HFF-Myc (cell line): ENCODE measurements around the gene STXBP3.

Experiments
- DNase-seq: peaks from one replicate; pipeline ENCODE4 v3.0.0-alpha.2; 2011; ENCODE audit warnings: low read depth; ENCODE audit errors: extremely low read depth
- H3K4me3 ChIP-seq: replicated peaks from 2 replicates; pipeline ENCODE4 v1.5.1; 2011; ENCODE audit warnings: low read depth, mild to moderate bottlenecking, control low read depth, low read length
- CTCF ChIP-seq: IDR thresholded peaks from 2 replicates; pipeline ENCODE4 v1.5.1; 2012; ENCODE audit warnings: mild to moderate bottlenecking, low read depth, low read length, control low read depth; ENCODE audit errors: missing control alignments

STXBP3 gene

GRCh38 chr1:108799001-108799400, 52.5 kb downstream of the STXBP3 start:
- no peak overlapping the region for H3K4me3 ChIP-seq
- no peak for TF ChIP-seq CTCF
- DNase-seq, result no peak

DNA sequence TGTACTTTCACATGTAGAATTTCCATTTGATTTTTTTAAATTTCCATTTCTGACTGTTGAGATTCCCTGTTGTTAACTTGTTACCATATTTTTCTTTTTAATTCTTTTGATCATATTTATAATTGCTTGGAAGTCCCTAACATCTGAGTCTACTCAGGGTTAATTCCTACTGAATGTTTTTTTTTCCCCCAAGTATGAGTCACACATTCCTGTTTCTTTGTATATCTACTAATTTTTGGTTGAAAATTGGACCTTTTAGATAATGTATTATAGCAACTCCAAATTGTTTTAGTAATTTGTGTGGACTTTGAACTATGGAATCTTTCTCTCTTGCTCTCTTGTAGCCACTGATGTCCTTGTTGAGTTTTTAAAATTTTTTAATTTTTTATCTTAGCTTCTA, 54.6 kb downstream of the STXBP3 start:
- TF ChIP-seq CTCF, result no peak
- no peak overlapping the region for H3K4me3 ChIP-seq
- DNase-seq, result no peak

GRCh38 chr1:108803548-108803947, 57.1 kb downstream of the STXBP3 start:
- no peak overlapping the region for H3K4me3 ChIP-seq
- no peak for TF ChIP-seq CTCF
- no peak for DNase-seq

GRCh38 chr1:108808438-108808837, 62.0 kb downstream of the STXBP3 start:
- DNase-seq, result no peak
- no peak overlapping the region for H3K4me3 ChIP-seq
- no peak for TF ChIP-seq CTCF

GRCh38 chr1:108811611-108812010, 65.1 kb downstream of the STXBP3 start:
- no peak for TF ChIP-seq CTCF
- DNase-seq, result no peak
- H3K4me3 ChIP-seq, result no peak overlapping the region

DNA sequence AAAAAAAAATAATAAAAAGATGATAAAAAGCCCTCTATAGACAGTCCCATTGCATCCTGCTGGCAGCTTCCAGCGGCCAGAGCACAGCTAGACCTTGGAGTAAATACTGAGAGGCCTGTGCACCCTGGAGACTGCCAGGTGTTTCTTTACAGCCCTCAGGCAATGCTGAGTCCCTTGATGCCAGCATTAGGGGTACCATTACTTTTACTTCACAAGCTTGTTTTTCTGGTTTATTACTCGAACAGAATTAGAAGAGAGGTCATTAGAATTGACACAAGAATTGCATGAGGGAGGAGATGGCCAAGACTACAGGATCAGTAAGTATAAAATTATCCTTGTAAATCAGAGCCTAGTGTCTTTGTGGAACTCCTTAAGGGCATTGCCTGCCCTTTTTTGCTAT, 66.9 kb downstream of the STXBP3 start:
- DNase-seq, result no peak
- TF ChIP-seq CTCF, result no peak
- no peak overlapping the region for H3K4me3 ChIP-seq

- no peak for DNase-seq
- no peak overlapping the region for H3K4me3 ChIP-seq
- TF ChIP-seq CTCF, result no peak
Observed at GRCh38 chr1:108814343-108815125, 68.1 kb downstream of the STXBP3 start.
